Hepatocyte (in vitro differentiated cells): Measurements from ENCODE around the gene PRSS8. TPM values are rescaled to one million over a fixed set of nuclear protein-coding genes. Genes with fewer than 3 reads are reported as not detected.
"Not testable (repeated sequence)": the region's sequence is repeated elsewhere in the genome, so short reads cannot be mapped to it uniquely, and the experiment has no call there.

Source experiments
- DNase-seq: peaks from one replicate; pipeline ENCODE4 v3.0.0-alpha.2; 2016; ENCODE audit warnings: low spot score
- H2AFZ ChIP-seq: fragments of 200-600 bp; sonication (generic); 2 replicates; pipeline ENCODE4 v1.6.0; 2016; ENCODE audit warnings: antibody characterized with exemption, mild to moderate bottlenecking
- H3K27ac ChIP-seq: fragments of 200-600 bp; sonication (generic); 2 replicates; pipeline ENCODE4 v1.5.1; 2016; ENCODE audit warnings: mild to moderate bottlenecking
- H3K27me3 ChIP-seq: fragments of 200-600 bp; sonication (generic); 2 replicates; pipeline ENCODE4 v1.6.1; 2016
- H3K36me3 ChIP-seq: fragments of 200-600 bp; sonication (generic); replicated peaks from 2 replicates; pipeline ENCODE4 v1.5.1; 2016; ENCODE audit warnings: low read depth; ENCODE audit not compliant: insufficient read depth
- H3K4me1 ChIP-seq: fragments of 200-600 bp; sonication (generic); 2 replicates; pipeline ENCODE4 v1.5.1; 2016; ENCODE audit warnings: mild to moderate bottlenecking, moderate library complexity; ENCODE audit not compliant: insufficient read depth
- H3K4me2 ChIP-seq: fragments of 200-600 bp; sonication (generic); 2 replicates; pipeline ENCODE4 v1.6.0; 2016
- H3K4me3 ChIP-seq: fragments of 200-600 bp; sonication (generic); 2 replicates; pipeline ENCODE4 v1.5.1; 2016; ENCODE audit warnings: mild to moderate bottlenecking
- H3K79me2 ChIP-seq: fragments of 200-600 bp; sonication (generic); 2 replicates; pipeline ENCODE4 v1.6.0; 2017; ENCODE audit warnings: mild to moderate bottlenecking
- H3K9me2 ChIP-seq: fragments of 200-600 bp; sonication (generic); replicated peaks from 2 replicates; pipeline ENCODE4 v1.6.0; 2017; ENCODE audit warnings: mild to moderate bottlenecking; ENCODE audit not compliant: insufficient read depth
- H3K9me3 ChIP-seq: fragments of 200-600 bp; sonication (generic); 2 replicates; pipeline ENCODE4 v1.5.1; 2016; ENCODE audit warnings: low read depth, mild to moderate bottlenecking
- H4K20me1 ChIP-seq: fragments of 200-600 bp; sonication (generic); 2 replicates; pipeline ENCODE4 v1.6.0; 2016; ENCODE audit warnings: mild to moderate bottlenecking; ENCODE audit not compliant: insufficient read depth, poor library complexity, severe bottlenecking
- CTCF ChIP-seq: fragments of 200-600 bp; sonication (generic); IDR thresholded peaks from 2 replicates; pipeline ENCODE4 v1.5.1; 2016; ENCODE audit warnings: antibody characterized with exemption, mild to moderate bottlenecking; ENCODE audit not compliant: poor library complexity
- EZH2 ChIP-seq: fragments of 200-600 bp; sonication (generic); IDR thresholded peaks from 2 replicates; pipeline ENCODE4 v1.6.1; 2016; ENCODE audit warnings: antibody characterized with exemption, mild to moderate bottlenecking, borderline replicate concordance
- EZH2phosphoT487 ChIP-seq: fragments of 200-600 bp; sonication (generic); IDR thresholded peaks from one replicate; pipeline ENCODE4 v1.6.1; 2018; ENCODE audit warnings: antibody characterized with exemption, mild to moderate bottlenecking, low read depth, moderate library complexity; ENCODE audit not compliant: unreplicated experiment, severe bottlenecking
- WGBS: methylation state at CpG from one replicate; pipeline ENCODE4 v1.1.6; 2016; ENCODE audit warnings: low lambda C conversion rate; ENCODE audit errors: missing lambda C conversion rate; 5-methylcytosine and 5-hydroxymethylcytosine counted together
- polyA plus RNA-seq: library from polyadenylated mRNA; unstranded; fragments of >200 nt; fragmentation: Nextera tagmentation; extraction: Ambion mirVana; gene quantifications from 2 replicates; pipeline ENCODE4 v1.2.1, GENCODE V29; 2016
- total RNA-seq: library from RNA; depleted of rRNA; stranded (reverse); fragments of >200 nt; gene quantifications from 2 replicates; pipeline ENCODE4 v1.2.3, GENCODE V29; 2014

The PRSS8 gene
- total and polyA plus RNA-seq, 2 experiments from 2014 or later, result 155 to 320 TPM

GRCh38 chr16:31138621-31139578 lies 3.4 kb upstream of the PRSS8 start:
- TF ChIP-seq CTCF, result no peak
- TF ChIP-seq EZH2phosphoT487, result no peak
- no peak for TF ChIP-seq EZH2
- DNase-seq, result peak; percentile 82
- peak overlapping the region; percentile 47 for H3K4me2 ChIP-seq
- H4K20me1 ChIP-seq, result peaks cover 3% of the 10 kb centered on the region
- peaks cover 23% of the 10 kb centered on the region for H3K4me1 ChIP-seq
- H3K27ac ChIP-seq, result peak overlapping the region; percentile 86
- H3K79me2 ChIP-seq, result peaks cover 17% of the 10 kb centered on the region
- H2AFZ ChIP-seq, result no peak overlapping the region
- H3K4me3 ChIP-seq, result no peak overlapping the region
- H3K36me3 ChIP-seq, result no peaks in the 10 kb centered on the region
- H3K27me3 ChIP-seq, result no peaks in the 10 kb centered on the region
- WGBS, result 53% methylated on average over 27 of the region's 27 CpGs
- H3K9me3 ChIP-seq, result no peaks in the 10 kb centered on the region
- no peaks in the 10 kb centered on the region for H3K9me2 ChIP-seq

- not testable (repeated sequence) for H4K20me1 ChIP-seq, H3K4me3 ChIP-seq, DNase-seq, H3K9me3 ChIP-seq, H3K36me3 ChIP-seq, H3K27me3 ChIP-seq, H3K9me2 ChIP-seq, H3K27ac ChIP-seq, H2AFZ ChIP-seq, H3K4me2 ChIP-seq
- peaks cover 28% of the 10 kb centered on the region for H3K79me2 ChIP-seq
- peaks cover 41% of the 10 kb centered on the region for H3K4me1 ChIP-seq
- 95% methylated on average over 20 of the region's 20 CpGs for WGBS
Measured at GRCh38 chr16:31136822-31137499, 1.4 kb upstream of the PRSS8 start.

- Histone ChIP-seq H3K4me3 (no peak overlapping the region), H3K4me1 (peaks cover 44% of the 10 kb centered on the region), H3K27me3 (no peaks in the 10 kb centered on the region), H3K4me2 (peak overlapping the region; percentile 76), H3K9me2 (no peaks in the 10 kb centered on the region), H3K79me2 (peaks cover 28% of the 10 kb centered on the region), H3K9me3 (no peaks in the 10 kb centered on the region), H3K27ac (peak overlapping the region; percentile 98), H4K20me1 (peaks cover 4% of the 10 kb centered on the region), H3K36me3 (no peaks in the 10 kb centered on the region), H2AFZ (no peak overlapping the region)
- 88% methylated on average over 6 of the region's 6 CpGs for WGBS
- DNase-seq, result no peak
- TF ChIP-seq EZH2, result no peak
Measured at GRCh38 chr16:31136287-31136662, 748 bp upstream of the PRSS8 start.

- TF ChIP-seq EZH2 (no peak), CTCF (no peak)
- peak overlapping the region; percentile 76 for H3K4me2 ChIP-seq
- no peak overlapping the region for H2AFZ ChIP-seq
- H3K27me3 ChIP-seq, result no peaks in the 10 kb centered on the region
- H3K9me3 ChIP-seq, result no peaks in the 10 kb centered on the region
- peak overlapping the region; percentile 83 for H3K4me3 ChIP-seq
- H3K9me2 ChIP-seq, result no peaks in the 10 kb centered on the region
- H3K36me3 ChIP-seq, result no peaks in the 10 kb centered on the region
- H3K4me1 ChIP-seq, result peaks cover 53% of the 10 kb centered on the region
- DNase-seq, result peak; percentile 80
- peaks cover 28% of the 10 kb centered on the region for H3K79me2 ChIP-seq
- 10% methylated on average over 17 of the region's 18 CpGs for WGBS
- H4K20me1 ChIP-seq, result peaks cover 4% of the 10 kb centered on the region
- H3K27ac ChIP-seq, result peak overlapping the region; percentile 98
Measured at GRCh38 chr16:31134625-31135534, 647 bp downstream of the PRSS8 start.
